ENCODE measurements around the gene KAZN. TPM values are rescaled to one million over a fixed set of nuclear protein-coding genes. Genes with fewer than 3 reads are reported as not detected.

Gene KAZN
- total and polyA plus RNA-seq, 2 of the 8 experiments (the other 6 are each of a cell fraction or from before 2014, with no cell fraction given) = 3.7 to 11.8 TPM

- Histone ChIP-seq H3K27ac (ENCODE audit: low read depth, low read length) (no peak overlapping the region), H3K27me3 (replicated peaks in 1 of 4; ENCODE audit: control insufficient read depth in 3 of 4, extremely low read depth in 1 of 4, insufficient read depth in 3 of 4, low read length in 3 of 4) (no peaks in the 10 kb centered on the region), H3K4me2 (ENCODE audit: insufficient read depth in 1 of 2, low read depth in 2 of 2, low read length in 2 of 2) (no peak overlapping the region), H3K9me3 (ENCODE audit: insufficient read depth in 2 of 2, low read depth in 1 of 2, low read length in 1 of 2) (peaks cover 10 to 13% of the 10 kb centered on the region in 2 experiments), H3K9ac (replicated peaks in 1 of 4; ENCODE audit: extremely low read depth in 1 of 4, low read depth in 3 of 4, low read length in 3 of 4) (no peak overlapping the region), H4K8ac (ENCODE audit: extremely low read depth, insufficient read depth, low read length) (no peak overlapping the region), H3K56ac (replicated peaks; ENCODE audit: insufficient read length, low read depth, low read length) (peak overlapping the region; percentile 93), H3K79me1 (ENCODE audit: low read depth, low read length) (no peaks in the 10 kb centered on the region; the same call in 1 of the 2 replicates), H2BK20ac (ENCODE audit: low read length) (no peak overlapping the region), H3K18ac (ENCODE audit: extremely low read depth, low read length) (no peak overlapping the region), H2BK5ac (ENCODE audit: low read depth, low read length) (no peak overlapping the region), H3K79me2 (ENCODE audit: control insufficient read depth in 1 of 2, insufficient read depth in 2 of 2, low read length in 2 of 2) (0 out of 4 replicates have a peak, but pooled peaks cover 0 to 3% of the 10 kb centered on the region in 2 experiments), H2BK15ac (ENCODE audit: low read length) (no peak overlapping the region), H3K23me2 (ENCODE audit: low read depth, low read length) (peaks cover 9% of the 10 kb centered on the region; the same call in 1 of the 2 replicates), H2AFZ (ENCODE audit: low read length) (no peak overlapping the region), H3K14ac (ENCODE audit: insufficient read length) (no peak overlapping the region), H3K4me1 (replicated peaks in 1 of 4; ENCODE audit: control insufficient read depth in 3 of 4, insufficient read depth in 4 of 4, low read length in 3 of 4) (no peaks in the 10 kb centered on the region), H4K91ac (replicated peaks; ENCODE audit: insufficient read length, low read length) (no peak overlapping the region), H3K4me3 (ENCODE audit: extremely low read depth in 1 of 4, insufficient read depth in 2 of 4, low read depth in 3 of 4, low read length in 4 of 4) (no peak overlapping the region), H3K4ac (replicated peaks; ENCODE audit: insufficient read length, low read depth, low read length) (no peak overlapping the region), H4K5ac (ENCODE audit: insufficient read length, low read depth, low read length) (no peak overlapping the region), H2BK120ac (replicated peaks; ENCODE audit: low read depth, low read length) (no peak overlapping the region), H4K20me1 (replicated peaks in 1 of 2; ENCODE audit: control insufficient read depth in 1 of 2, insufficient read depth in 2 of 2, low read length in 2 of 2) (no peaks in the 10 kb centered on the region), H2BK12ac (ENCODE audit: low read depth, low read length) (no peak overlapping the region), H3K23ac (ENCODE audit: insufficient read length) (no peak overlapping the region), H2AK5ac (ENCODE audit: low read depth, low read length) (0 out of 2 replicates have a peak overlapping the region, but pooled peaks have one; percentile 24), H3K36me3 (ENCODE audit: control insufficient read depth in 2 of 4, insufficient read depth in 4 of 4, low read length in 3 of 4) (no peaks in the 10 kb centered on the region)
- ChIA-PET CTCF (ENCODE audit: partially characterized antibody) (interaction anchor here (0.6 to 1.0 kb wide), 2 partner anchors 40 to 118 kb away, joined by 4 read pairs; no protein-coding TSS in a partner anchor), POLR2A (ENCODE audit: partially characterized antibody) (no interaction called here)
- FAIRE-seq = no peak
- WGBS, 2 experiments (ENCODE audit: extremely low coverage in 1 of 2, insufficient coverage in 1 of 2, insufficient read length in 1 of 2, insufficient replicate concordance in 2 of 2, low coverage in 1 of 2, low lambda C conversion rate in 2 of 2, missing lambda C conversion rate in 1 of 2) = 93 to 95% methylated on average over 1 to 2 of the region's 2 CpGs
- no peak for TF ChIP-seq YY1 (IDR thresholded peaks at IDR 0.05; ENCODE audit: low read depth, low read length)
- no peak for TF ChIP-seq SP2 (IDR thresholded peaks at IDR 0.05; ENCODE audit: low read length)
- TF ChIP-seq RAD21 (IDR thresholded peaks at IDR 0.05 in 1 of 2, conservative IDR thresholded peaks at IDR 0.05 in 1 of 2; ENCODE audit: low read depth in 2 of 2, low read length in 2 of 2) = no peak
- TF ChIP-seq EZH2 (IDR thresholded peaks at IDR 0.05; ENCODE audit: low read depth, low read length, severe bottlenecking) = no peak
- TF ChIP-seq, protein P1, sequence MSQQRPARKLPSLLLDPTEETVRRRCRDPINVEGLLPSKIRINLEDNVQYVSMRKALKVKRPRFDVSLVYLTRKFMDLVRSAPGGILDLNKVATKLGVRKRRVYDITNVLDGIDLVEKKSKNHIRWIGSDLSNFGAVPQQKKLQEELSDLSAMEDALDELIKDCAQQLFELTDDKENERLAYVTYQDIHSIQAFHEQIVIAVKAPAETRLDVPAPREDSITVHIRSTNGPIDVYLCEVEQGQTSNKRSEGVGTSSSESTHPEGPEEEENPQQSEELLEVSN (IDR thresholded peaks at IDR 0.05) = no peak
- no peak for TF ChIP-seq FOSL1 (IDR thresholded peaks at IDR 0.05; ENCODE audit: insufficient read depth, low read depth, low read length)
- DNase-seq (ENCODE audit: low read depth in 1 of 2, low spot score in 2 of 2) = no peak
Measured at GRCh38 chr1:14844923-14845617, 246.6 kb downstream of the KAZN start.
